Stimulated activated CD4-positive, alpha-beta T cell treated with anti-CD3 and anti-CD28 coated beads, TNF-alpha, amount 100 ng/mL, for 4 hours (primary cell): Measurements from ENCODE around the gene PKMYT1.
A peak's percentile ranks its signal among the peaks of the same experiment; 100 is the strongest.
"Not testable (repeated sequence)": the region's sequence is repeated elsewhere in the genome, so short reads cannot be mapped to it uniquely, and the experiment has no call there.

Experiments
- DNase-seq, 3 experiments: peaks; one replicate each; pipeline ENCODE4 v3.0.0-alpha.2; 2020; ENCODE audit warnings: low read depth in 3 of 3

The PKMYT1 gene

DNA sequence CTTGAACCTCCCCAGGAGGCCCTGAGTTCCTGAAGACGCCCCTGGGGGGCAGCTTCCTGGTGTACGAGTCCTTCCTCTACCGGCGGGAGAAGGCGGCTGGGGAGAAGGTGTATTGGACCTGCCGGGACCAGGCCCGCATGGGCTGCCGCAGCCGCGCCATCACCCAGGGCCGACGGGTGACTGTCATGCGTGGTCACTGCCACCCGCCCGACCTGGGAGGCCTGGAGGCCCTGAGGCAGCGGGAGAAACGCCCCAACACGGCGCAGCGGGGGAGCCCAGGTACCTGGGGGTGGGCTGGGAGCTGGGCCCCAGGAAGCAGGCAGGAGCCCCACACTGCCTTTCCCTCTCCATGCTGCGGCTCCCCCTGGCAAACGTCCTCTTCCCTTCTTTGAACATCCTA, 46.5 kb downstream of the PKMYT1 start:
- no peak for DNase-seq

DNA sequence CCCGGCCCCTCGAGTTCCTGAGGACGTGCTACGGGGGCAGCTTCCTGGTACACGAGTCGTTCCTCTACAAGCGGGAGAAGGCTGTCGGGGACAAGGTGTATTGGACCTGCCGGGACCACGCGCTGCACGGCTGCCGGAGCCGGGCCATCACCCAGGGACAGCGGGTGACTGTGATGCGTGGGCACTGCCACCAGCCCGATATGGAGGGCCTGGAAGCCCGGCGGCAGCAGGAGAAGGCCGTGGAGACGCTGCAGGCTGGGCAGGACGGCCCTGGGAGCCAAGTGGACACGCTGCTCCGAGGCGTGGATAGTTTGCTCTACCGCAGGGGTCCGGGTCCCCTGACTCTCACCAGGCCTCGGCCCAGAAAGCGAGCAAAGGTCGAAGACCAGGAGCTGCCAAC, 47.1 kb downstream of the PKMYT1 start:
- DNase-seq, result no peak

GRCh38 chr16:2931231-2931914, 48.9 kb downstream of the PKMYT1 start:
- not testable (repeated sequence) for DNase-seq

DNA sequence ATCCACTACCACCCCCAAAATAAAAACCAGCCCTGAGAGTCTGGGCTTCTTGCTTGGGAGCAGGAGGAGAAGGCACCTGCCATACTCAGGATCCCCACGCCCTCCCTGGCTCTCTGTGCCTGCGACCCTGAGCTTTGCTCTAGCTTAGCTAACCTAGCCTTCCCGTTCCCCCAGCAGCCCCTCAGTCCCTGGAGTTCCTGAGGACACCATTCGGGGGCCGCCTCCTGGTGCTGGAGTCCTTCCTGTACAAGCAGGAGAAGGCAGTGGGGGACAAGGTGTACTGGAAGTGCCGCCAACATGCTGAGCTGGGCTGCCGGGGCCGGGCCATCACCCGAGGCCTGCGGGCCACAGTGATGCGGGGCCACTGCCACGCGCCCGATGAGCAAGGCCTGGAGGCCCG, 50.0 kb downstream of the PKMYT1 start:
- no peak for DNase-seq

DNA sequence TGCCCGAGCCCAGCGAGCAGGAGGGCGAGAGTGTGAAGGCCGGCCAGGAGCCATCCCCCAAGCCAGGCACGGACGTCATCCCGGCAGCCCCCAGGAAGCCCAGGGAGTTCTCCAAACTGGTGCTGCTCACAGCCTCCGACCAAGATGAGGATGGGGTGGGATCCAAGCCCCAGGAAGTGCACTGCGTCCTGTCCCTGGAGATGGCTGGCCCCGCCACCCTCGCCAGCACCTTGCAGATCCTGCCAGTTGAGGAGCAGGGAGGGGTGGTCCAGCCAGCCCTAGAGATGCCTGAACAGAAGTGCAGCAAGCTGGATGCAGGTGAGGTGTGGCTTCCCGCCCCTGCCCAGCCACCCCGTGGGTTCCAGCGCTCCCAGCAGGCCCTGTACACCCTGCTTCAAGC, 50.6 kb downstream of the PKMYT1 start:
- DNase-seq, result no peak

GRCh38 chr16:2928796-2929195, 51.5 kb downstream of the PKMYT1 start:
- DNase-seq, result no peak

GRCh38 chr16:2928151-2928550, 52.1 kb downstream of the PKMYT1 start:
- DNase-seq, result not testable (repeated sequence)

DNA sequence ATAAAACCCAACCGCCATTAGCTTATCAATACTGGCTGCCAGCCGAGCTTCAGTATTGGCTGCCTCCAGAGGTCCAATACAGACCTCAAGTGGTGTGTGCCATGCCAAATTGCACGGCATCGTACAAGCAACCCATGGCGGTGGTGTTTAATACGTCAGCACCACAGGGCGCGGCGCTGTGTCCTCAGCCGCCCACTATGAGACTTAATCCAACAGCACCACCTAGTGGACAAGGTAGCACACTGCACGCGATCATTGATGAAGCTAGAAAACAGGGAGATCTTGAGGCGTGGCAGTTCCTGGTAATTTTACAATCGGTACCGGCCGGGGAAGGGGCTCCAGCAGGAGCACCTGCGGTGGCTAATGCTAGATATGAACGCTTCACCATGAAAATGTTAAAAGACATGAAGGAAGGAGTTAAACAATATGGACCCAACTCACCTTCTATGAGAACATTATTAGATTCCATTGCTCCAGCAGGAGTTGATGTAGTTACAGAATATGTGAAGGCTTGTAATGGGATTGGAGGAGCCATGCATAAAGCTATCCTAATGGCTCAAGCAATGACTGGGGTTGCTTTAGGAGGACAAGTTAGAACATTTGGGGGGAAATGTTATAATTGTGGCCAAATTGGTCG, 53.1 kb downstream of the PKMYT1 start:
- DNase-seq, result peak; percentile 61 to 78 (median 76)

GRCh38 chr16:2926650-2926999, 53.6 kb downstream of the PKMYT1 start:
- no peak for DNase-seq

DNA sequence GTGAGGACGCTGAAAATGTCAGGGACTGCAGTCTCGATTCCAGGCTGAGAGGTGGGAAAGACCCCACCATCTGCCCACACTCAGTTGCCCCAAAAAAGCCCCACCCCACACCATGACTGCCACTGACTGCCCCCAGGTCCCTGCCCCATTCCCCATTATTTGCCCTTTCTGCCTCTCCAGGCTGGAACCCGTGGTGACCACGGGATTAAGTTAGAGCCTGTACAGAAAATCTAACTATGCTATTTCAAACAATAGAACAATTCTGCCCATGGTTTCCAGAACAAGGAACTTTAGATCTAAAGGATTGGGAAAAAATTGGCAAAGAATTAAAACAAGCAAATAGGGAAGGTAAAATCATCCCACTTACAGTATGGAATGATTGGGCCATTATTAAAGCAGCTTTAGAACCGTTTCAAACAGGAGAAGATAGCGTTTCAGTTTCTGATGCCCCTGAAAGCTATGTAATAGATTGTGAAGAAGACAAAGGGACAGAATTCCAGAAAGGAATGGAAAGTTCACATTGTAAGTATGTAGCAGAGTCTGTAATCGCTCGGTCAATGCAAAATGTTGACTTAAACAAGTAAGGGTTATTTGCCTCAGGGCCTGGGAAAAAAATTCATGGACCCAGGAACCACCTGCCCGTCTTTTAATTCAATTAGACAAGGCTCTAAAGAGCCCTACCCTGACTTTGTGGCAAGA, 54.1 kb downstream of the PKMYT1 start:
- DNase-seq, result no peak

DNA sequence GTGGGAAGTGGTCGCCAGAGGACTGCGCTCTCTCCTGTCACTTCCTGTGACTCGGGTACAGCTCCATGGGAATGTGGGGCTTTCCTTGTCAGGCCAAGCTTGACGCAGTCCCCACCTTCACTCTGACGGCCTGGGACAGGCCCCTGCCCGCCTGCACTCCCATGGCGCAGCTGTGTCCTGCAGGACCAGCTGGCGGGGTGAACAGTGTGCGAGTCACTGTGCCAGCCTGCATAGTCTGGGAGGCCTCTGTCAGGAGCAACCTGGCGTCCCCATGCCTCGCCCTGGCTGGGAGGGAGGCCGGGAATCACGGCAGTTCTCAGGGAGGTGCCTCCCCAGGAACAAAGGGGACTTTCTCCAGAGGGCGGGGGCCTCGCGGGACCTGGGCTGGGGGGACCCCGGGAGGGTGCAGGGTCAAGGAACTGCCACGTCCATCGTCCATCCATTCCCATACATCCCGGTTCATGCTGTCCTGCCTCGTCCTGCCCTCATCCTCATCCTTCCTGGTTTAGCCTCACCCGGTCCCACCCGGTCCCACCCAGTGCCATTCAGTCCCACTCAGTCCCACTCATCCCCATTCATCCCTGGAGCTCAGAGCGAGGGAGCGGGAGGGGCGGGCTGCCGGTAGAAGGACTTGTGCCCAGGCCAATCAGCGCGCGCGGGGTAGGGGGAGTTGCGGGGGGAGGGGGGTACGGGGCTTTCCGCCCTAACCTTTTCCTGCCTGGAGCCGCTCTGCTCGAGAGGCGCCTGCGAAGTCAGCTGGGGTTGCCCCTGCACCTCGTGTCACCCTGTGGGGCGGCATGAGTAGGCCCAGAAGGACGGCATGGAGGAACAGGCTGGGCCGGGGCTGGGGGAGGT, 55.1 kb downstream of the PKMYT1 start:
- DNase-seq, result no peak

- no peak for DNase-seq
These were observed 56.8 kb downstream of the PKMYT1 start for GRCh38 chr16:2923481-2923880.
